WTC11 (cell line): ENCODE data around the gene LNX1.

Experiments
- CBFB ChIP-seq: sonication (generic); formaldehyde crosslinking; IDR thresholded peaks from 2 replicates; pipeline ENCODE4 v1.8.1; 2022; ENCODE audit warnings: mild to moderate bottlenecking, low read depth, missing genetic modification reagents
- IRF2 ChIP-seq: sonication (generic); formaldehyde crosslinking; IDR thresholded peaks from 2 replicates; pipeline ENCODE4 v1.8.0; 2022; ENCODE audit warnings: low read depth, missing genetic modification reagents, borderline replicate concordance
- NFYB ChIP-seq: sonication (generic); formaldehyde crosslinking; conservative IDR thresholded peaks from 2 replicates; pipeline ENCODE4 v1.8.0; 2022; ENCODE audit warnings: low read depth, missing genetic modification reagents
- OVOL2 ChIP-seq: fragments of 250-450 bp; sonication (Bioruptor Pico); IDR thresholded peaks from 2 replicates; pipeline ENCODE4 v1.9.0; 2021; ENCODE audit warnings: mild to moderate bottlenecking, borderline replicate concordance
- ZNF263 ChIP-seq: sonication (generic); formaldehyde crosslinking; IDR thresholded peaks from 2 replicates; pipeline ENCODE4 v1.8.1; 2022; ENCODE audit warnings: low read depth, mild to moderate bottlenecking, moderate library complexity, missing genetic modification reagents
- ZNF396 ChIP-seq: fragments of 250-450 bp; sonication (Bioruptor Pico); IDR thresholded peaks from 2 replicates; pipeline ENCODE4 v1.8.0; 2021; ENCODE audit warnings: mild to moderate bottlenecking, moderate library complexity, borderline replicate concordance
- TF ChIP-seq, protein P1 (sequence below): fragments of 200-600 bp; IDR thresholded peaks from 2 replicates; pipeline ENCODE4 v1.8.0; 2022; ENCODE audit warnings: antibody characterized with exemption
- TF ChIP-seq, protein P2 (sequence below): sonication (generic); formaldehyde crosslinking; conservative IDR thresholded peaks from 2 replicates; pipeline ENCODE4 v1.8.1; 2022; ENCODE audit warnings: mild to moderate bottlenecking, missing genetic modification reagents
- TF ChIP-seq, protein P3 (sequence below): sonication (generic); formaldehyde crosslinking; IDR thresholded peaks from 2 replicates; pipeline ENCODE4 v1.8.0; 2022; ENCODE audit warnings: mild to moderate bottlenecking, missing genetic modification reagents
- TF ChIP-seq, protein P4 (sequence below): sonication (generic); formaldehyde crosslinking; IDR thresholded peaks from 2 replicates; pipeline ENCODE4 v1.8.1; 2022; ENCODE audit warnings: mild to moderate bottlenecking, missing genetic modification reagents, moderate library complexity, borderline replicate concordance
- TF ChIP-seq, protein P5 (sequence below): sonication (generic); formaldehyde crosslinking; IDR thresholded peaks from 2 replicates; pipeline ENCODE4 v1.8.0; 2023; ENCODE audit warnings: mild to moderate bottlenecking, missing genetic modification reagents

GRCh38 chr4:53518807-53519206 lies 72.5 kb downstream of the LNX1 start:
- TF ChIP-seq, protein P1, sequence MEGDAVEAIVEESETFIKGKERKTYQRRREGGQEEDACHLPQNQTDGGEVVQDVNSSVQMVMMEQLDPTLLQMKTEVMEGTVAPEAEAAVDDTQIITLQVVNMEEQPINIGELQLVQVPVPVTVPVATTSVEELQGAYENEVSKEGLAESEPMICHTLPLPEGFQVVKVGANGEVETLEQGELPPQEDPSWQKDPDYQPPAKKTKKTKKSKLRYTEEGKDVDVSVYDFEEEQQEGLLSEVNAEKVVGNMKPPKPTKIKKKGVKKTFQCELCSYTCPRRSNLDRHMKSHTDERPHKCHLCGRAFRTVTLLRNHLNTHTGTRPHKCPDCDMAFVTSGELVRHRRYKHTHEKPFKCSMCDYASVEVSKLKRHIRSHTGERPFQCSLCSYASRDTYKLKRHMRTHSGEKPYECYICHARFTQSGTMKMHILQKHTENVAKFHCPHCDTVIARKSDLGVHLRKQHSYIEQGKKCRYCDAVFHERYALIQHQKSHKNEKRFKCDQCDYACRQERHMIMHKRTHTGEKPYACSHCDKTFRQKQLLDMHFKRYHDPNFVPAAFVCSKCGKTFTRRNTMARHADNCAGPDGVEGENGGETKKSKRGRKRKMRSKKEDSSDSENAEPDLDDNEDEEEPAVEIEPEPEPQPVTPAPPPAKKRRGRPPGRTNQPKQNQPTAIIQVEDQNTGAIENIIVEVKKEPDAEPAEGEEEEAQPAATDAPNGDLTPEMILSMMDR = no peak
- no peak for TF ChIP-seq NFYB
- TF ChIP-seq, protein P2, sequence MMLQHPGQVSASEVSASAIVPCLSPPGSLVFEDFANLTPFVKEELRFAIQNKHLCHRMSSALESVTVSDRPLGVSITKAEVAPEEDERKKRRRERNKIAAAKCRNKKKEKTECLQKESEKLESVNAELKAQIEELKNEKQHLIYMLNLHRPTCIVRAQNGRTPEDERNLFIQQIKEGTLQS (CRISPR knock-in tag) = no peak
- TF ChIP-seq, protein P3, sequence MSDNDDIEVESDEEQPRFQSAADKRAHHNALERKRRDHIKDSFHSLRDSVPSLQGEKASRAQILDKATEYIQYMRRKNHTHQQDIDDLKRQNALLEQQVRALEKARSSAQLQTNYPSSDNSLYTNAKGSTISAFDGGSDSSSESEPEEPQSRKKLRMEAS = no peak
- TF ChIP-seq, protein P4, sequence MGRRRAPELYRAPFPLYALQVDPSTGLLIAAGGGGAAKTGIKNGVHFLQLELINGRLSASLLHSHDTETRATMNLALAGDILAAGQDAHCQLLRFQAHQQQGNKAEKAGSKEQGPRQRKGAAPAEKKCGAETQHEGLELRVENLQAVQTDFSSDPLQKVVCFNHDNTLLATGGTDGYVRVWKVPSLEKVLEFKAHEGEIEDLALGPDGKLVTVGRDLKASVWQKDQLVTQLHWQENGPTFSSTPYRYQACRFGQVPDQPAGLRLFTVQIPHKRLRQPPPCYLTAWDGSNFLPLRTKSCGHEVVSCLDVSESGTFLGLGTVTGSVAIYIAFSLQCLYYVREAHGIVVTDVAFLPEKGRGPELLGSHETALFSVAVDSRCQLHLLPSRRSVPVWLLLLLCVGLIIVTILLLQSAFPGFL (CRISPR knock-in tag) = no peak
- TF ChIP-seq IRF2 = no peak
- no peak for TF ChIP-seq ZNF396 (CRISPR knock-in tag)
- no peak for TF ChIP-seq ZNF263 (CRISPR knock-in tag)
- no peak for TF ChIP-seq CBFB (CRISPR knock-in tag)
- TF ChIP-seq, protein P5, sequence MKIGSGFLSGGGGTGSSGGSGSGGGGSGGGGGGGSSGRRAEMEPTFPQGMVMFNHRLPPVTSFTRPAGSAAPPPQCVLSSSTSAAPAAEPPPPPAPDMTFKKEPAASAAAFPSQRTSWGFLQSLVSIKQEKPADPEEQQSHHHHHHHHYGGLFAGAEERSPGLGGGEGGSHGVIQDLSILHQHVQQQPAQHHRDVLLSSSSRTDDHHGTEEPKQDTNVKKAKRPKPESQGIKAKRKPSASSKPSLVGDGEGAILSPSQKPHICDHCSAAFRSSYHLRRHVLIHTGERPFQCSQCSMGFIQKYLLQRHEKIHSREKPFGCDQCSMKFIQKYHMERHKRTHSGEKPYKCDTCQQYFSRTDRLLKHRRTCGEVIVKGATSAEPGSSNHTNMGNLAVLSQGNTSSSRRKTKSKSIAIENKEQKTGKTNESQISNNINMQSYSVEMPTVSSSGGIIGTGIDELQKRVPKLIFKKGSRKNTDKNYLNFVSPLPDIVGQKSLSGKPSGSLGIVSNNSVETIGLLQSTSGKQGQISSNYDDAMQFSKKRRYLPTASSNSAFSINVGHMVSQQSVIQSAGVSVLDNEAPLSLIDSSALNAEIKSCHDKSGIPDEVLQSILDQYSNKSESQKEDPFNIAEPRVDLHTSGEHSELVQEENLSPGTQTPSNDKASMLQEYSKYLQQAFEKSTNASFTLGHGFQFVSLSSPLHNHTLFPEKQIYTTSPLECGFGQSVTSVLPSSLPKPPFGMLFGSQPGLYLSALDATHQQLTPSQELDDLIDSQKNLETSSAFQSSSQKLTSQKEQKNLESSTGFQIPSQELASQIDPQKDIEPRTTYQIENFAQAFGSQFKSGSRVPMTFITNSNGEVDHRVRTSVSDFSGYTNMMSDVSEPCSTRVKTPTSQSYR (CRISPR knock-in tag) = no peak
- TF ChIP-seq OVOL2 (CRISPR knock-in tag) = no peak
